Inferior parietal cortex (tissue), 1 donor: ENCODE measurements around the gene IL1RAP.
"Not testable (repeated sequence)": the region's sequence is repeated elsewhere in the genome, so short reads cannot be mapped to it uniquely, and the experiment has no call there.

Source experiments
- DNase-seq: peaks from one replicate; pipeline ENCODE4 v3.0.0-alpha.2; 2016; ENCODE audit errors: extremely low spot score

Gene IL1RAP

DNA sequence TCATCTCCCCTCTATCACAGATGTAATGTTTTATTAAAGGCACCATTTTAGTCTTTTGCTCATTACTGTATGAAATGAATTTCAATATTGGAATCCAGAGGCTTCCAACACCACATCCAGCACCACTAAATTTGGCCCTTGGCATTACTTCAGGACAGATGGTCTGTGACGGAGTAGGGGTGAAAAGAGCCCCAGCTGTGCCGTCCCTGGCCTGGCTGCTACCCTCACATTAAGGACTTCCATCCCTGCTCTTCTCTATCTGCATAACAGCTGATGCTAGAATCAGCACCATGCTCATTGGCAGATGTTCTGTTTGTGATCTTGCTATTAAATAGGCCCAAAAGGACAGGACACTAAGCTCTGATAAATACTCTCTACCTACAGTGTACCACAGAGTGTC, 152.9 kb downstream of the IL1RAP start:
- no peak for DNase-seq

DNA sequence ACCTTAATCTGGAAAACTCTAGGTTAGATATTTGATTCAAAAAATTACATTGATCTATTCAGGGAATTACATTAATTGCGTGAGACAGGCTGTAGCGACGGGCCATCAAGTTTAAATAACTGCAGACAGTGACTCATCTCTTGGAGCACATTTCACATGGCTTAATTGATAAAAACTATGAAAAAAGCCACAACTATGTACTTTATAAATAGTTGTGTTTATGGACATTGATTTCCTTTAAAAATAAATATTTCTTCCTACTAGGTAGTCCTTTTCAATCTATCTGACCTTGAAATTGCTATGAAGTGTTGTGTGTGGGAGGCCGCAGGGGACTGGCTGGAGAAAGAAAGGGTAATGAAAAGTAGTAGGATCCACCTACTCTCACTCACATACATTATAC, 157.8 kb downstream of the IL1RAP start:
- no peak for DNase-seq

DNA sequence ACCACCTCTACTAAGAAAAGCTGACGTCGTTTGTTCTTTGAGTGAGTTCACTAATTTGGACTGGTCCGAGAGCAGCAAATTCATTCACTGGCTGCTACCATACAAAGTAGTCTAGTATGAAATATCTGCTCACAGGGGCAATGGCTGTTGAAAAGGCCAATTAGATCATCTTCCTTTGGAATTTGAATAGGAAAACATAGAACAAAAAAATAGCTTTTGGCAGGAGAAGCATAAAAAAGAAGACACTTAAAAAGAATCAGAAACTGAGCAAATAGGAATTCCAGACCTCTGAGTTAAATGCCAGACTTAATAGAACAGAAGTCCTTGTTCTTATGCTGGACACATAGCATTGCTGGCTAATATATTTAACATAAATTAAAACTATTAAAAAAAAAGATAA, 159.3 kb downstream of the IL1RAP start:
- no peak for DNase-seq

DNA sequence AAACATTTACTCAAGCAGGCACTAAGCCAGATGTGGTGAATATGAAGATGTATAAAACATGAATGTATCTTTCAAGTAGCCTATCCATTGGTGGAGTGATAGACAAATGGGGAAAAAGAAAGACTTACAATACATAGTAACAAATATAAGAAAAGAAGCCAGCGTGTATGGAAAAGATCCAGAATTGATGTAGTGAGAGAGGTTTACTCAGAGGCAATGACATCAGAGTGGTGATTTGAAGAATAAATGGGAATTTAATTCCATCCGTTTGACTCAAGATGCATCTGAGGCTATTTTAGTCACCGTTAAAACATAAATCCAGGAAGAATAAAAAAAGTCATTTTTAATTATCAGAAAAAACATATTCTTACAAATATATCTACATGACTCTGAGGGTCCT, 162.6 kb downstream of the IL1RAP start:
- no peak for DNase-seq

DNA sequence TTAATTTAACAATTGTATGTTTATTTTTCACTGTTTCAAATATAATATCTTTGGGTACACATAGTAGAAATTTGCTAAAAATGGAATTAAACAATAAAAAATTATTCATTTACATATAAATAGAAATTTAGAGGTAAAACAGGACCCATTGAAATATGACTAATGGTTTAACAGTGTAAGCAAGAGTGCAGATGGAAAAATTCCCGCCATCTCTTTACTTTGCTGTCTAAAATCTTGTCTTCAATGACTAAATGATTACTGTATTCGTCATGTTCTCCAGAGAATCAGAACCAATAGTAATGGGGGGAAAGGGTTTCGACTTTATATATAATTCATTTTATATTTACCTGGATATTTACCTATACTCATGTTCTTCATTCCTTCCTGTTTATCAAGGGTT, 163.1 kb downstream of the IL1RAP start:
- no peak for DNase-seq

DNA sequence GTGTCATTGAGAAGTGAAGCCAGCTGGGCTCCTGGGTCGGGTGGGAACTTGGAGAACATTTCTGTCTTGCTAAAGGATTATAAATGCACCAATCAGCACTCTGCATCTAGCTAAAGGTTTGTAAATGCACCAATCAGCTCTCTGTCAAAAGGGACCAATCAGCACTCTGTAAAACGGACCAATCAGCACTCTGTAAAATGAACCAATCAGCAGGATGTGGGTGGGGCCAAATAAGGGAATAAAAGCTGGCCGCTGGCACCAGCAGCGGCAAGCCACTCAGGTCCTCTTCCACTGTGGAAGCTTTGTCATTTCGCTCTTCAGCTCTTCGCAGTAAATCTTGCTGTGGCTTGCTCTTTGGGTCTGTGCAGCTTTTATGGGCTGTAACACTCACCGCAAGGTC, 164.0 kb downstream of the IL1RAP start:
- DNase-seq, result not testable (repeated sequence)

DNA sequence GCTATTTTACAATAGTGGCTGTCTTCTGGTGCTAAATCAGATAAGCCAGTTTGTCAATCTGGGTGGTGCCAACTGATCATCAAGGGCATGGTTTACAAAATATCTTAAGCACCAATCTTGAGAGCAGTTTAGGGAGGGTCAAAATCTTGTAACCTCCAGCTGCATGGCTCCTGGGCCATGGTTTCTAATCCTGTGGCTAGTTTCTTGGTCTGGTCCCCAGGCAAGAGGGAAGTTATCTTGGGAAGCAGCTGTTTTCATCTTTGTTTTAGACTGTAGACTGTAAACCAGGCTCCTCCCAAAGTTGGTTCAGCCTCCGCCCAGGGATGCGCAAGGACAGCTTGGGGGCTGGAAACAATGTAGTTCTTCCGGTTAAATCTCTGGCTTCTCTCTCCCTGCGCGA, 166.8 kb downstream of the IL1RAP start:
- no peak for DNase-seq

DNA sequence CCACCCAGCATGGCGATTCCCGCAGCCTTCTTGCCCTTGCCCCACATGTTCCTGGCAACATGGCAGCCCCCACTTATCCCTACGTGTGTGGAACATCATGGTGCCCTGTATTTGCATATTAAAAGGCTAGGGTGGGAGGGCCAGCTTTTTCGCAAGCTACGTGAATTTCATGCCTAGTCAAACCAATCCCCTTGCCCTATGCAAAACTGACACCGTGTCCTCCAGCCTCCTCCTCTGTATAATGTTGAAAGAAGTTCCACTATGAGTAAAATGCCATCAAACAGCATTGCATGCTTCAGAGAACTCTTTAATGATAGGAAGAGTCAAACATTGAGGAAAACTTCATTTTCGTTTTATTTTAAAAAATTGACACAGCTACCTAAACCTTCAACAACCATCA, 170.9 kb downstream of the IL1RAP start:
- no peak for DNase-seq

DNA sequence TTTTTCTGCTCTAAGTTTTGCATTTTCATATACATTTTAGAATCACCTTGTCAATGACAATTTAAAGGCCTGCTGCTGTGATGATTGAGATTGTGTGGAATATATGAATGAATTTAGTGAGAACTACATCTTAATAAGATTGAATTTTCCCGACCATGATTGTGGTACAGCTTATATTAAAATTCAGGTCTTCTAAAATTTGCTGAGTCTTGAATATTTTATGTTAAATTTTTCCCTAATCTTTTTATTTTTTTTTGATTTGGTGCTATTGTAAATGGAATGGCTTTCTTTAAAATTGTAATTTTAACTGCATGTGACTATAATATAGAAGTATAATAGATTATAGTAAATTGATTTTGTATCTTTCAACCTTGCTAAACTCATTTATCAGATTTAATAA, 172.1 kb downstream of the IL1RAP start:
- no peak for DNase-seq

DNA sequence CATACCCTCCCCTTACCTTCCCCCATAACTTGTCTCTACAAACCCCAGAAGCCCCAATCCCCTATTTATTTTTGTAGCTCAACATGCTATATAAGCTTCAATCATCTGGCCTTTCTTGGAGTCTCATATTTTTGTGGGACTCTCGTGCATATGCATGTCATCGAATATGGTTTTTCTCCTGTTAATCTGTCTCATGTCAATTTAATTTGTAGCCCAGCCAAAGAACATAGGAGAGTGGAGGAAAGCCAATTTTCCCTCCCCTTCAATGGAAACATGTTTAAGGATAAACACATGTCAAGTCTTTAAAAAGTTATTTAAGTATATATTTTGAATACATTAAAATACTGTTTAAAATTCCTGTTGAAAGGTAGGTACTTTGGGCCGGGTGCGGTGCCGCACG, 176.4 kb downstream of the IL1RAP start:
- no peak for DNase-seq

DNA sequence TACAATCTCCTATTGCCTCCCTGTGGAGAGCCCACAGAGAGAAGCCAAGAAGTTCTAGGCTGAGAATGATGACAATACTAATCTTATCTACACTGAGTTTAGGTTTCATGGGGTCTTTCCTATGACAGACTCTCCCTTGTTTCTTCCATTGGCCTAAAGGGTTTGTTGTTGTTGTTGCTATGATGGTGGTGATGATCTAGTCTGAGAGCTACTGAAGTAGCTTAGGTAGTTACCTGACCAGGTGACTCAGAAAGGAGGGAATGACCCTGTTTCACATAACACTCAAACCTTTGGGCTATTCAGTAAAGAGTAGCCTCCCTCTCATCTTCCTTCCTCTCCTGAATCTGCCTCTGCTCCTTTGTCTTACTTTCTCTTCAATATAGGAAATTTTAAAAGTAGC, 178.4 kb downstream of the IL1RAP start:
- DNase-seq, result no peak

DNA sequence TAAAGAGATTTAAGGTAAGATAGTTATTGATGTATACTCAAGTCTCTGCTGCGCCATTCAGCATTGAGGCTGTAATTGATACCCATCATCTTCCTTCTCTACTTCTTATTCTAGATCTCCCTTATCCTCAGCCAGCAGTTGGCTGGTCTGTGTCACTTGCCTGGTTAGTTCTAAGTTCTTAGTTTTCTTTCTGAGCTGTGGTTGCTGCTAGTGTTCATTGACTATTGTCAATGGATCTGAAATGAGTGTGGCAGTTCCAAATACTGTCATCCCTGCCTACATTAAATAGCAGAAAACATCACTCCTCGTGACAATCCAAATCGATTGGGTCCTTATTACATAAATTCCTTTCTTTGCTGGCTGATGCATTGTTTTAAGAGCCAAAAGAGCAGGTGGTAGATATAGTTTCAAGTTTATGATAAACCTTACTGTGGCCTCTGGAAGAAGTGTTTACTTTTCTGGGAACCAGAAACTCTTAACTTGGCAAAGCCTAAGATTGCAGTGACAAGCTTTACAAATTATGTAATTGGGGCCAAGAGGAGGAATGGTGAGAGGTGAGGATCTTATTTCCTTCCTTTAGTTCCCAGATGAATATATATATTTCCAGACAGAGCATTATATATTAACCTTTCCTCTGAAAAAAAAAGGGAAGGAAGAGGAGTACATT, 180.6 kb downstream of the IL1RAP start:
- no peak for DNase-seq

DNA sequence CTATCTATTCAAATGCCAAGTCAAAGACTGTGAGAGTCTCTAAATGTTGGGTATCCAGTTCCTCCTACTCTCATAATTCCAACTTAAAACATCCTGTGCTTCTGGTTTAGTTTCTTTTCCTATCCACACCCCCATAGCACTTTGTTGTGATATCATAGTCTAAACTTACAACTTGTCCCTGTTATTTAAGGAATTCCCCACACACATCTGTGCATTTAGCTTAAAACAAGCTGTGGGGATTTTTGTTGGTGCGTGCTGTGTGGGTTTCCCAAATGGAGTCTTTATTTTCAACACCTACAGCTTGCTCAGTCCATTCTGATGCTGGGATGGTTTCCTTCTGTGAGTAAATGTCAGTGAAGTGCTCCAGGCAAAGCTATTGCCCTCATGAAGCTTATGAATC, 181.3 kb downstream of the IL1RAP start:
- peak; percentile 43 for DNase-seq

DNA sequence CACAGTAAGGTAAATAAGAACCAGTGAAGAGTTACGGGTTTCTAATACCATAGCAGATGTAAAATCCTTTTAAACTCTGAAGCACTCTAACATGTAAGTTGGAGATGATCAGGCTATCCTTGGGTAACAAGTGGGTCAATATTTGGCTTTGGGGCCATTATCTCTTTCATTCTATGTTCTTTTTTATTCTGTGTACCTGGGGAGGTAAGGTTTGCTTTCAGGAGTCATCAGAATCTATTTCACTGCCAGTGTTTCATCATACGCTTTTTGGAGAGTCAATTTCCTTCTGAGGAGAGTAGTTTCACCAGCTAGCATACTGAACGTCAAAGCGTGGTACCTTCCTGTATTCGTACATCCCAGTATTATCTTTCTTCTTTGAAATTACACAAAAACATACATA, 182.1 kb downstream of the IL1RAP start:
- no peak for DNase-seq

DNA sequence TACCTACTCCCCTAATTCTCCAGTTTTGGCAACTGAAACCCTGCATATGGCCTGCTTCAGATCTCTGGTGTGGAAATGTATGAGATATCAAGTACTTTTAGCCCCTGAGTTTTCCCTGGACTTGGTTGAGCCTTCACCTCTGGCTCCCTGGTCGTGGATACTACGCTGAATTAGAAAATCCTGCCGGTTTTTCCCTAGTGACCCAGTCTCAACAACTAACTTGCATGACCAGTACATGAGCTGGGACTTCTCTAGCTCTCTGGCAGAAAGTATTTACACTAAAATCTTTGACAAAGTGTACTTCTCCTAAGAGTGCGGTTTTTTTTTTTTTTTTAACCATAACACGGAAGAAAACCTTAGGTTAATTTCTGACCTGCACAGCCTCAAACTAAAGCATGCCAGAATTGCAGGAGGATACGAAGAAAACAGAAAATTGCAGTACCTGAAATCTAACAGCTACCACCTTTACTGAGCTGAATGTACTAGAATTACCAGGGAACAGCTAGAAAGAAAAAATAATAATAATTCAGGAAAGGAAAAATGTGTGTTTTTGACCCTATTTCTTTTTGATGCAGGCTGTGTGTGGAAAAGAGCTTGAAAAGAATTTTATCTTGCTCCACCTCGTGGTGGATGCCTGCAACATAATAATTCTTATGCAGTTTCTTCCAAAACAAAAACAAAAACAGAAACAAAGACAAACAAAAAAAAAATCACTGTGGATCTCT, 183.1 kb downstream of the IL1RAP start:
- DNase-seq, result peak; percentile 58

DNA sequence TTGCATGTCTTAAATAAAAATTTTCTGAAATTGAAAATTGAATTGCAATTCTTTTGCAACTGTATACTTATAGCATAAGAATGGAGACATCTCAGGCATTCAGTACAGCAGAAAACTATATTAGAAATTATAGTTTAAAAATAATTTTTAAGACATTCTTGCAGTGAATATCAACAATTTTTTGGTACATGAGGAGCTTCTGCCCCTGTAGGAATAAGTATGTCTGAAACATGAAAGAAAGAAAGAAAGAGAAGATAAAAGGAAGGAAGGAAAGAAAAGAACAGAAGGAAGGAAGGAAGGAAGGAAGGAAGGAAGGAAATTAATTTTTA, 183.6 kb downstream of the IL1RAP start:
- no peak for DNase-seq

DNA sequence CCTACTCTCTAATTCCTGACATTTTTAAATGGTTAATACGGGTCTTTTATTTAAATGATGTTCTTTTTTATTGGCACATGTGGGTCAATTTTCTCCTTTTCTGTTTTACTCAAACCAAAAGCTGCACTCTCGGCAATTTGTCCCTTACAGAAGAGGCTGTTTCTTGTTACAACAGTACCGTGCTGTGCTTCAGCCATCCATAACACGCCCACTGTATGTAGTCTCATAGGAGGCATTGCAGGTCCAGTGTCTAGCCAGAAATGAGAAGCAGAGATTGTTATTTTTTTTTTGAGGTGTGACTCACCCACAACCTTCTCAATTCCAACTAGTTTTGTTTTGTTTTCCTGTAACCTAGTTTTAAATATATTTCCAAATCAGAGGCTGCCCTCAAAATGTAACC, 184.0 kb downstream of the IL1RAP start:
- DNase-seq, result no peak

DNA sequence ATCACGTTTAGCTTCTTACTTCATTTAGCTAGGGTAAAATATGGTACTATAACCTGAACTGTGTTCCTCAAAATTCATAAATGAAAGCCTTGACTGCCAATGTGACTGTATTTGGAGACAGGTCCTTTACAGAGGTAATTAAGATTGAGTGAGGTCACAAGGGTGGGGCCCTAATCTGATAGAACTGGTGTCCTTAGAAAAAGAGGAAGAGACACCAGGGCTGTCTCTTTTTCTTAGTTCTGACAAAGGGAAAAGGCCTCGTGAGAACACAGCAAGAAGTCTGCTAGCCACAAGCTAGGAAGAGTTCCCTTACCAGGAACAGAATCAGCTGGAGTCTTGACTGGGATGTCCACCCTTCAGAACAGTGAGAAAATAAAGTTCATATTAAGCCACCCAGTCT, 185.9 kb downstream of the IL1RAP start:
- no peak for DNase-seq

DNA sequence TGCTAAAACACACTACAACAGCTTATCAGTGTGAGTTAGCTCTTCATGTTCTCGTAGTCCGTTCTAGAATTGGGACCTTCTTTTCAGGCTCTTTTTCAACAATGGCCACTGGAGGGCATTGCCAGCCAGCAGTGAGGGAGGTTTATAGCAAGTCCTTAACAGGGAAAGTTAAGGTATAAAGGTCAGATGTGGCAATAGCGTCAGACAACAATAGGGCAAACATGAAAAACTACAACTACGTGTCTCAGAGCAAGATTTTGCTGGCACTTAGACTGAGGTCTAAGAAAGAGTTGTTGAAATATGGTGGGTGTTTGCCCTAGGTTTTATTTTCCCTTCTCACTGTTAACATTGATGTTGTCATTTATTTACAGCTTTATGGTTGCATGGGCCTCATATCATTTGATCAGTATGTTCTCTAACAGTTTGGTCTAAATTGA, 187.2 kb downstream of the IL1RAP start:
- peak; percentile 33 for DNase-seq

DNA sequence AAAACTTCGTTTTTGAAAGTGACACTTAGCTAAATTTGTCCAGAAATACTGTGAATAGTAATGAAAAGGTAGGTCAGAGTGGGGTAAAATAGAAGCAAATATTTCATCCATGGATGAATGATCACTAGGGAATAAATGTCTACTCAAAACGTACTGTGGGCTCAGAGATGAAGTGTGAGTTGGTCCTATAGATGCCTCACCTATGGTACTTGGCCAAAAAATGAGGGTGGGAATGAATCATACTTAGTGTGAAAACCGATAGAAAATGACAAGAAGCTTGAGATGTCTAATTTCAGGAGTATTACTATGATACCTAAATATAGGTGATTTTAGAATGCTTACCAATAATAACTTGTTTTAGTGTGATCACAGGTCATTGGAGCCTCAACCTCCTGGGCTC, 192.7 kb downstream of the IL1RAP start:
- DNase-seq, result no peak
